NCI-H510A treated with DMSO at 0.1 percent for 48 hours (cell line): ENCODE measurements around the gene TSPAN18.

Source experiments
- DNase-seq: peaks from one replicate; lab custom pipeline; 2025; lab: John Stamatoyannopoulos, UW

The TSPAN18 gene

GRCh38 chr11:44711113-44711786 lies 15.5 kb upstream of the TSPAN18 start:
- no peak for DNase-seq

- DNase-seq = no peak
Observed at GRCh38 chr11:44711787-44712608, 14.8 kb upstream of the TSPAN18 start.

GRCh38 chr11:44713022-44713421 lies 13.7 kb upstream of the TSPAN18 start:
- no peak for DNase-seq

- no peak for DNase-seq
Observed at GRCh38 chr11:44716256-44716655, 10.5 kb upstream of the TSPAN18 start.

GRCh38 chr11:44718057-44718456 lies 8.7 kb upstream of the TSPAN18 start:
- no peak for DNase-seq

GRCh38 chr11:44718612-44719390 lies 8.0 kb upstream of the TSPAN18 start:
- DNase-seq = no peak

GRCh38 chr11:44725016-44725685 lies 1.6 kb upstream of the TSPAN18 start:
- DNase-seq = no peak

GRCh38 chr11:44725757-44726282 lies 942 bp upstream of the TSPAN18 start:
- no peak for DNase-seq

GRCh38 chr11:44727114-44727372 lies 281 bp downstream of the TSPAN18 start:
- DNase-seq = no peak

GRCh38 chr11:44727373-44728287 lies 868 bp downstream of the TSPAN18 start:
- DNase-seq = peak; percentile 16

- DNase-seq = no peak
Observed at GRCh38 chr11:44728491-44728910, 1.7 kb downstream of the TSPAN18 start.

GRCh38 chr11:44729063-44729462 lies 2.3 kb downstream of the TSPAN18 start:
- no peak for DNase-seq

GRCh38 chr11:44729713-44730112 lies 3.0 kb downstream of the TSPAN18 start:
- DNase-seq = no peak

GRCh38 chr11:44730775-44731174 lies 4.0 kb downstream of the TSPAN18 start:
- no peak for DNase-seq

GRCh38 chr11:44731685-44732430 lies 5.1 kb downstream of the TSPAN18 start:
- DNase-seq = no peak

- DNase-seq = no peak
Observed at GRCh38 chr11:44732564-44732963, 5.8 kb downstream of the TSPAN18 start.

GRCh38 chr11:44733877-44734276 lies 7.1 kb downstream of the TSPAN18 start:
- no peak for DNase-seq

GRCh38 chr11:44734843-44735381 lies 8.2 kb downstream of the TSPAN18 start:
- no peak for DNase-seq

GRCh38 chr11:44736791-44737190 lies 10.0 kb downstream of the TSPAN18 start:
- no peak for DNase-seq
